WTC11 (cell line): ENCODE measurements around the gene LPCAT1.

ENCODE experiments used
- CREB1 ChIP-seq: sonication (generic); formaldehyde crosslinking; IDR thresholded peaks from 2 replicates; pipeline ENCODE4 v1.8.0; 2023; ENCODE audit warnings: mild to moderate bottlenecking, missing genetic modification reagents
- FOXK1 ChIP-seq: sonication (generic); formaldehyde crosslinking; IDR thresholded peaks from 2 replicates; pipeline ENCODE4 v1.8.0; 2022; ENCODE audit warnings: mild to moderate bottlenecking, moderate library complexity, missing genetic modification reagents
- MXD4 ChIP-seq: fragments of 250-450 bp; sonication (Bioruptor Pico); IDR thresholded peaks from 2 replicates; pipeline ENCODE4 v1.8.0; 2021; ENCODE audit warnings: mild to moderate bottlenecking, moderate library complexity, borderline replicate concordance
- NR3C1 ChIP-seq: sonication (generic); formaldehyde crosslinking; conservative IDR thresholded peaks from 2 replicates; pipeline ENCODE4 v1.8.1; 2023; ENCODE audit warnings: low read depth, mild to moderate bottlenecking, missing genetic modification reagents
- SMAD3 ChIP-seq: sonication (generic); formaldehyde crosslinking; IDR thresholded peaks from 2 replicates; pipeline ENCODE4 v1.8.0; 2022; ENCODE audit warnings: missing genetic modification reagents, mild to moderate bottlenecking, borderline replicate concordance
- SP1 ChIP-seq: sonication (generic); formaldehyde crosslinking; conservative IDR thresholded peaks from 2 replicates; pipeline ENCODE4 v1.8.1; 2022; ENCODE audit warnings: missing genetic modification reagents
- ZNF232 ChIP-seq: sonication (generic); formaldehyde crosslinking; IDR thresholded peaks from 2 replicates; pipeline ENCODE4 v1.8.0; 2022; ENCODE audit warnings: mild to moderate bottlenecking, missing genetic modification reagents
- ZNF423 ChIP-seq: fragments of 250-450 bp; sonication (Bioruptor Pico); IDR thresholded peaks from 2 replicates; pipeline ENCODE4 v2.1.2; 2022; ENCODE audit warnings: mild to moderate bottlenecking, moderate library complexity
- TF ChIP-seq, protein P1 (sequence below): fragments of 200-600 bp; IDR thresholded peaks from 2 replicates; pipeline ENCODE4 v1.8.0; 2022; ENCODE audit warnings: antibody characterized with exemption
- TF ChIP-seq, protein P2 (sequence below): sonication (generic); formaldehyde crosslinking; IDR thresholded peaks from 2 replicates; pipeline ENCODE4 v1.8.0; 2022; ENCODE audit warnings: mild to moderate bottlenecking, missing genetic modification reagents
- TF ChIP-seq, protein P3 (sequence below): sonication (generic); formaldehyde crosslinking; IDR thresholded peaks from 2 replicates; pipeline ENCODE4 v1.8.1; 2023; ENCODE audit warnings: mild to moderate bottlenecking, missing genetic modification reagents, moderate library complexity
- TF ChIP-seq, protein P4 (sequence below): sonication (generic); formaldehyde crosslinking; conservative IDR thresholded peaks from 2 replicates; pipeline ENCODE4 v1.8.1; 2022; ENCODE audit warnings: mild to moderate bottlenecking, missing genetic modification reagents
- TF ChIP-seq, protein P5 (sequence below): sonication (generic); formaldehyde crosslinking; IDR thresholded peaks from 2 replicates; pipeline ENCODE4 v1.8.0; 2022; ENCODE audit warnings: mild to moderate bottlenecking, missing genetic modification reagents

DNA sequence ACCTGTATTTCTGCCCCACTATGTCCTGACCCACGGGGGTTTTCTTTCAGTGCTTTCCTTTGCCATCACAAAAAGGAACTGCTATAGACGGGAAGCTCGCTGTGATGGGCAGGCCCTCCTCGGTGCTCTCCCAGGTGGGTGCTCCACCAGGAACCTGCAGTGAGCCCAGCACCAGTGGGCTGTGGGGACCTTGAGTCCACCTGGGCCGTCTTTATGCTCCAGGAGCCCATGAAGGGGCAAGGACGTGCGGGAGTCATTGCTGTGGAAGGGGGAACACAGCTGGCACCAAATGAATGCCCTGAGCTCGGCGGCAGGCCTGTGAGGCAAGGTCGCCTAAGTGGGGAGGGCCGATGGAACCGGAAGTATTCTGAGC lies 41.8 kb downstream of the LPCAT1 start:
- TF ChIP-seq, protein P1, sequence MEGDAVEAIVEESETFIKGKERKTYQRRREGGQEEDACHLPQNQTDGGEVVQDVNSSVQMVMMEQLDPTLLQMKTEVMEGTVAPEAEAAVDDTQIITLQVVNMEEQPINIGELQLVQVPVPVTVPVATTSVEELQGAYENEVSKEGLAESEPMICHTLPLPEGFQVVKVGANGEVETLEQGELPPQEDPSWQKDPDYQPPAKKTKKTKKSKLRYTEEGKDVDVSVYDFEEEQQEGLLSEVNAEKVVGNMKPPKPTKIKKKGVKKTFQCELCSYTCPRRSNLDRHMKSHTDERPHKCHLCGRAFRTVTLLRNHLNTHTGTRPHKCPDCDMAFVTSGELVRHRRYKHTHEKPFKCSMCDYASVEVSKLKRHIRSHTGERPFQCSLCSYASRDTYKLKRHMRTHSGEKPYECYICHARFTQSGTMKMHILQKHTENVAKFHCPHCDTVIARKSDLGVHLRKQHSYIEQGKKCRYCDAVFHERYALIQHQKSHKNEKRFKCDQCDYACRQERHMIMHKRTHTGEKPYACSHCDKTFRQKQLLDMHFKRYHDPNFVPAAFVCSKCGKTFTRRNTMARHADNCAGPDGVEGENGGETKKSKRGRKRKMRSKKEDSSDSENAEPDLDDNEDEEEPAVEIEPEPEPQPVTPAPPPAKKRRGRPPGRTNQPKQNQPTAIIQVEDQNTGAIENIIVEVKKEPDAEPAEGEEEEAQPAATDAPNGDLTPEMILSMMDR = no peak
- no peak for TF ChIP-seq NR3C1 (CRISPR knock-in tag)
- TF ChIP-seq, protein P2, sequence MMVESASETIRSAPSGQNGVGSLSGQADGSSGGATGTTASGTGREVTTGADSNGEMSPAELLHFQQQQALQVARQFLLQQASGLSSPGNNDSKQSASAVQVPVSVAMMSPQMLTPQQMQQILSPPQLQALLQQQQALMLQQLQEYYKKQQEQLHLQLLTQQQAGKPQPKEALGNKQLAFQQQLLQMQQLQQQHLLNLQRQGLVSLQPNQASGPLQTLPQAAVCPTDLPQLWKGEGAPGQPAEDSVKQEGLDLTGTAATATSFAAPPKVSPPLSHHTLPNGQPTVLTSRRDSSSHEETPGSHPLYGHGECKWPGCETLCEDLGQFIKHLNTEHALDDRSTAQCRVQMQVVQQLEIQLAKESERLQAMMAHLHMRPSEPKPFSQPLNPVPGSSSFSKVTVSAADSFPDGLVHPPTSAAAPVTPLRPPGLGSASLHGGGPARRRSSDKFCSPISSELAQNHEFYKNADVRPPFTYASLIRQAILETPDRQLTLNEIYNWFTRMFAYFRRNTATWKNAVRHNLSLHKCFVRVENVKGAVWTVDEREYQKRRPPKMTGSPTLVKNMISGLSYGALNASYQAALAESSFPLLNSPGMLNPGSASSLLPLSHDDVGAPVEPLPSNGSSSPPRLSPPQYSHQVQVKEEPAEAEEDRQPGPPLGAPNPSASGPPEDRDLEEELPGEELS = no peak
- no peak for TF ChIP-seq MXD4
- no peak for TF ChIP-seq ZNF423
- TF ChIP-seq, protein P3, sequence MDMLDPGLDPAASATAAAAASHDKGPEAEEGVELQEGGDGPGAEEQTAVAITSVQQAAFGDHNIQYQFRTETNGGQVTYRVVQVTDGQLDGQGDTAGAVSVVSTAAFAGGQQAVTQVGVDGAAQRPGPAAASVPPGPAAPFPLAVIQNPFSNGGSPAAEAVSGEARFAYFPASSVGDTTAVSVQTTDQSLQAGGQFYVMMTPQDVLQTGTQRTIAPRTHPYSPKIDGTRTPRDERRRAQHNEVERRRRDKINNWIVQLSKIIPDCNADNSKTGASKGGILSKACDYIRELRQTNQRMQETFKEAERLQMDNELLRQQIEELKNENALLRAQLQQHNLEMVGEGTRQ = no peak
- TF ChIP-seq, protein P4, sequence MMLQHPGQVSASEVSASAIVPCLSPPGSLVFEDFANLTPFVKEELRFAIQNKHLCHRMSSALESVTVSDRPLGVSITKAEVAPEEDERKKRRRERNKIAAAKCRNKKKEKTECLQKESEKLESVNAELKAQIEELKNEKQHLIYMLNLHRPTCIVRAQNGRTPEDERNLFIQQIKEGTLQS = no peak
- TF ChIP-seq, protein P5, sequence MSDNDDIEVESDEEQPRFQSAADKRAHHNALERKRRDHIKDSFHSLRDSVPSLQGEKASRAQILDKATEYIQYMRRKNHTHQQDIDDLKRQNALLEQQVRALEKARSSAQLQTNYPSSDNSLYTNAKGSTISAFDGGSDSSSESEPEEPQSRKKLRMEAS (CRISPR knock-in tag) = no peak
- no peak for TF ChIP-seq SMAD3 (CRISPR knock-in tag)
- TF ChIP-seq ZNF232 (CRISPR knock-in tag) = no peak
- TF ChIP-seq SP1 (CRISPR knock-in tag) = no peak
- no peak for TF ChIP-seq FOXK1
- TF ChIP-seq CREB1 (CRISPR knock-in tag) = no peak
